Measurements from ENCODE around the gene PHKA2. TPM values are rescaled to one million over a fixed set of nuclear protein-coding genes. Genes with fewer than 3 reads are reported as not detected.

The PHKA2 gene
- total RNA-seq, 1 experiment from 2014 or later = 24.6 TPM

DNA sequence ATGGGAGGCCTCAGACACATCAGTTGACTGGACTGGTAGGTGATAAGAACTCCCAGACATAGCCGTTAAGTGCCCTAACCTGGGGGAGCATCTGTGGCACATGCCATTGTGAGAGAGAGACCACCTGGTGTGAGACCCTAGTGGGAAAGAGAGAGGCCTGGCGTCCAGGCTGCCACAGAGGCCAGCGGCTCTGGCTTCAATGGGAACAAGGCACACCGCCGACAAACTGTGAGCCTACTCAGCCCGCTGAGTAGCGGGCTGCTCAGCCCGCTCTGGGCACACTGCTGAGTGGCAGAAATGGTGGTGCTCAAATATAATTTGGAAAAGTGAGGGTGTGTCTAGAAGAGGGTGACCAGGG, 34.0 kb downstream of the PHKA2 start:
- no peaks in the 10 kb centered on the region for H4K20me1 ChIP-seq (ENCODE audit: low read length)
- intact Hi-C loops (cut with micrococcal nuclease) = no loop called here
- no peaks in the 10 kb centered on the region for H3K9me2 ChIP-seq (replicated peaks; ENCODE audit: low read length)
- ChIA-PET POLR2A (ENCODE audit: unreplicated experiment) (no interaction called here), CTCF (no interaction called here)
- DNase-seq = no peak
- no peaks in the 10 kb centered on the region for H3F3A ChIP-seq (ENCODE audit: low read length, unreplicated experiment)
- no peak overlapping the region for H3K9ac ChIP-seq (ENCODE audit: low read length)
- no peak for ATAC-seq
- TF ChIP-seq, protein P1, sequence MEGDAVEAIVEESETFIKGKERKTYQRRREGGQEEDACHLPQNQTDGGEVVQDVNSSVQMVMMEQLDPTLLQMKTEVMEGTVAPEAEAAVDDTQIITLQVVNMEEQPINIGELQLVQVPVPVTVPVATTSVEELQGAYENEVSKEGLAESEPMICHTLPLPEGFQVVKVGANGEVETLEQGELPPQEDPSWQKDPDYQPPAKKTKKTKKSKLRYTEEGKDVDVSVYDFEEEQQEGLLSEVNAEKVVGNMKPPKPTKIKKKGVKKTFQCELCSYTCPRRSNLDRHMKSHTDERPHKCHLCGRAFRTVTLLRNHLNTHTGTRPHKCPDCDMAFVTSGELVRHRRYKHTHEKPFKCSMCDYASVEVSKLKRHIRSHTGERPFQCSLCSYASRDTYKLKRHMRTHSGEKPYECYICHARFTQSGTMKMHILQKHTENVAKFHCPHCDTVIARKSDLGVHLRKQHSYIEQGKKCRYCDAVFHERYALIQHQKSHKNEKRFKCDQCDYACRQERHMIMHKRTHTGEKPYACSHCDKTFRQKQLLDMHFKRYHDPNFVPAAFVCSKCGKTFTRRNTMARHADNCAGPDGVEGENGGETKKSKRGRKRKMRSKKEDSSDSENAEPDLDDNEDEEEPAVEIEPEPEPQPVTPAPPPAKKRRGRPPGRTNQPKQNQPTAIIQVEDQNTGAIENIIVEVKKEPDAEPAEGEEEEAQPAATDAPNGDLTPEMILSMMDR (conservative IDR thresholded peaks at IDR 0.05; ENCODE audit: low read depth, low read length) = no peak
- TF ChIP-seq EZH2 (IDR thresholded peaks at IDR 0.05; ENCODE audit: low read length, unreplicated experiment) = no peak
- TF ChIP-seq EZH2phosphoT487 (IDR thresholded peaks at IDR 0.05; ENCODE audit: borderline replicate concordance, low read length) = no peak
- H3K27ac ChIP-seq (ENCODE audit: low read length) = no peak overlapping the region
- H3K4me2 ChIP-seq (ENCODE audit: low read length) = no peak overlapping the region
- no peaks in the 10 kb centered on the region for H3K27me3 ChIP-seq (ENCODE audit: low read length)
- BruUV-seq (replicated peaks) = no TSS peak
- H3K79me2 ChIP-seq (ENCODE audit: low read length) = peaks cover 10% of the 10 kb centered on the region
- no peaks in the 10 kb centered on the region for H3K9me3 ChIP-seq (ENCODE audit: low read length)
- H3K36me3 ChIP-seq (ENCODE audit: low read depth, low read length) = peaks cover 4% of the 10 kb centered on the region; the same call in 1 of the 2 replicates
- H3K4me3 ChIP-seq (ENCODE audit: low read length) = no peak overlapping the region
- peaks cover 20% of the 10 kb centered on the region for H3K4me1 ChIP-seq (ENCODE audit: insufficient read depth, low read length)
- H2AFZ ChIP-seq (ENCODE audit: low read length) = no peak overlapping the region

DNA sequence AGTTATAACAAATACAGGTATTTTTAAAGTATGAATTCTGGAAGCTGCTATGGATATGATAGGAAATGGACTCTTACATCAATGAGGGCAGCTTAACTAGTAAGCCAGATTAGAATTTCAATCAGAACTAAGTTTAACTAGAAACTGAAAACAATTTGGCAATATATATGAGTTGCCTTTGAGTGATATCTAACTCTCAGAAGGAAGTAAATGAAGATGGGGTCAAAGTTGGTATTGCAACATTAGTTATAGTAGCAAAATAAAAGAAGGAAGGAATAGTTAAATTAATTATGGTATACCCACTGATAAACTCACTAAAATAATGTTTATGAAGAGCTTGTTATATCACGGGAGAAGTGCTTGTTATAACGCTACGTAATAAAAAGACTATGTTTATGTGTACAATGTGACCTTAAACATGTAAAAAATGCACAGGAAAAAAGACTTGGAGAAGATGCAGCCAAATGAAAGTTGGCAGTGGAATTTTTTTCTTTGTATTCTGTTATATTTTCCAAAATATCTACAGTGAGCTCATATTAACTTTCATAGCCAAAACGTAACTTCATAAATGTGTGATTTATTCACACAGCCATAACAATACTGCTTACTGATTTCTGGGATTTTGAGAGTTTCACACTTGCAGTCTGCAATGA, 34.5 kb downstream of the PHKA2 start:
- POLR2A ChIA-PET (ENCODE audit: unreplicated experiment) = no interaction called here
- peaks cover 5% of the 10 kb centered on the region for H3K79me2 ChIP-seq (ENCODE audit: low read length)
- H3K9ac ChIP-seq (ENCODE audit: low read length) = no peak overlapping the region
- intact Hi-C loops (cut with micrococcal nuclease) = no loop called here
- CTCF ChIA-PET = no interaction called here
- H3F3A ChIP-seq (ENCODE audit: low read length, unreplicated experiment) = no peaks in the 10 kb centered on the region
- no peaks in the 10 kb centered on the region for H3K9me2 ChIP-seq (replicated peaks; ENCODE audit: low read length)
- H3K9me3 ChIP-seq (ENCODE audit: low read length) = no peaks in the 10 kb centered on the region
- H3K27me3 ChIP-seq (ENCODE audit: low read length) = no peaks in the 10 kb centered on the region
- TF ChIP-seq, protein P1 (conservative IDR thresholded peaks at IDR 0.05; ENCODE audit: low read depth, low read length) = no peak
- TF ChIP-seq EZH2phosphoT487 (IDR thresholded peaks at IDR 0.05; ENCODE audit: borderline replicate concordance, low read length) = no peak
- no peak overlapping the region for H2AFZ ChIP-seq (ENCODE audit: low read length)
- no peak for ATAC-seq
- no peaks in the 10 kb centered on the region for H4K20me1 ChIP-seq (ENCODE audit: low read length)
- no peak overlapping the region for H3K4me3 ChIP-seq (ENCODE audit: low read length)
- peaks cover 15% of the 10 kb centered on the region for H3K4me1 ChIP-seq (ENCODE audit: insufficient read depth, low read length)
- H3K27ac ChIP-seq (ENCODE audit: low read length) = no peak overlapping the region
- peaks cover 8% of the 10 kb centered on the region; the same call in 1 of the 2 replicates for H3K36me3 ChIP-seq (ENCODE audit: low read depth, low read length)
- no TSS peak for BruUV-seq (replicated peaks)
- no peak overlapping the region for H3K4me2 ChIP-seq (ENCODE audit: low read length)
- DNase-seq = no peak

DNA sequence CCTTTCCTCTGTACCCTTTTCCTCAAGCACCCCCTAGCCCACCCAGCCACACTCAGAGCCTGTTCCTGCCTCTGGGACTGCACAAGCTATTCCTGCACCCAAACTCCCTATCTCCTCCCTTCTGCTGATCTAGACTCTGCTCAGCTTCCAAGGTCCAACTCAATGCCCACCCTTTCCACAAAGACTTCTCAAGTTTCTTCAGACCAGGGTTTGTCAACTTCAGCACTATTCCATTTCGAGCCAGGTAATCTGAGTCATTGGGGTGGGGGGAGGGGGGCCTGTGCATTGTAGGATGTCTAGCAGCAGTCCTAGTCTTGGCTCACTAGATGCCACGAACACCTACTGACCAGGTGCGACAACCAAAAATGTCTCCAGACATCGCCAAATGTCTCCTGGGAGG, 37.3 kb downstream of the PHKA2 start:
- DNase-seq = peak; percentile 52
- CTCF ChIA-PET = no interaction called here
- POLR2A ChIA-PET (ENCODE audit: unreplicated experiment) = no interaction called here
- no peak overlapping the region for H2AFZ ChIP-seq (ENCODE audit: low read length)
- peak overlapping the region; percentile 26 for H3K4me3 ChIP-seq (ENCODE audit: low read length)
- no peak overlapping the region for H3K9ac ChIP-seq (ENCODE audit: low read length)
- H3K9me3 ChIP-seq (ENCODE audit: low read length) = no peaks in the 10 kb centered on the region
- peak; percentile 18; the same call in 1 of the 2 replicates for ATAC-seq
- H3K36me3 ChIP-seq (ENCODE audit: low read depth, low read length) = peaks cover 11% of the 10 kb centered on the region
- peak overlapping the region; percentile 66 for H3K27ac ChIP-seq (ENCODE audit: low read length)
- H4K20me1 ChIP-seq (ENCODE audit: low read length) = no peaks in the 10 kb centered on the region
- peak overlapping the region; percentile 74 for H3K4me2 ChIP-seq (ENCODE audit: low read length)
- TF ChIP-seq, protein P1 (conservative IDR thresholded peaks at IDR 0.05; ENCODE audit: low read depth, low read length) = no peak
- TF ChIP-seq EZH2phosphoT487 (IDR thresholded peaks at IDR 0.05; ENCODE audit: borderline replicate concordance, low read length) (no peak), EZH2 (IDR thresholded peaks at IDR 0.05; ENCODE audit: low read length, unreplicated experiment) (no peak)
- no peaks in the 10 kb centered on the region for H3K79me2 ChIP-seq (ENCODE audit: low read length)
- no TSS peak for BruUV-seq (replicated peaks)
- intact Hi-C loops (cut with micrococcal nuclease) = no loop called here
- H3K4me1 ChIP-seq (ENCODE audit: insufficient read depth, low read length) = peaks cover 15% of the 10 kb centered on the region
- H3F3A ChIP-seq (ENCODE audit: low read length, unreplicated experiment) = no peaks in the 10 kb centered on the region
- no peaks in the 10 kb centered on the region for H3K27me3 ChIP-seq (ENCODE audit: low read length)
- H3K9me2 ChIP-seq (replicated peaks; ENCODE audit: low read length) = no peaks in the 10 kb centered on the region

Measured in PC-3 (cell line).